Transverse colon (tissue), 4 donors: ENCODE data around the gene P2RY6.

Source experiments
- CTCF ChIP-seq, 5 experiments: fragments of 200-600 bp in 3 of 5; fragments of 450-650 bp in 2 of 5; sonication (generic) in 3 of 5; IDR thresholded peaks; 1 replicate in 2 of 5; 2 replicates in 3 of 5; pipeline ENCODE4 v1.5.1; 2016 to 2017; ENCODE audit warnings: antibody characterized with exemption in 5 of 5, inconsistent platforms in 3 of 5, mild to moderate bottlenecking in 2 of 5, moderate library complexity in 1 of 5
- EP300 ChIP-seq: sonication (generic); formaldehyde crosslinking; IDR thresholded peaks from one replicate; pipeline ENCODE4 v1.6.1; 2017; ENCODE audit warnings: antibody characterized with exemption, low read depth
- POLR2AphosphoS5 ChIP-seq, 3 donors: sonication (generic); formaldehyde crosslinking; IDR thresholded peaks; one replicate each; pipeline ENCODE4 v1.6.1; 2016; ENCODE audit warnings: antibody characterized with exemption in 3 of 3

GRCh38 chr11:73310076-73310475 lies 37.9 kb downstream of the P2RY6 start:
- no peak for TF ChIP-seq CTCF (IDR thresholded peaks at IDR 0.05)
- TF ChIP-seq EP300: no peak
- no peak for TF ChIP-seq POLR2AphosphoS5 (IDR thresholded peaks at IDR 0.05)
